HG02884 (cell line): ENCODE results near the gene FRMD3.

Experiments used
- ATAC-seq: cut with Tn5 transposase; IDR thresholded peaks from one replicate; pipeline ENCODE4 v1.9.1; 2021; ENCODE audit warnings: mild to moderate bottlenecking, moderate library complexity; ENCODE audit not compliant: unreplicated experiment

FRMD3 gene

DNA sequence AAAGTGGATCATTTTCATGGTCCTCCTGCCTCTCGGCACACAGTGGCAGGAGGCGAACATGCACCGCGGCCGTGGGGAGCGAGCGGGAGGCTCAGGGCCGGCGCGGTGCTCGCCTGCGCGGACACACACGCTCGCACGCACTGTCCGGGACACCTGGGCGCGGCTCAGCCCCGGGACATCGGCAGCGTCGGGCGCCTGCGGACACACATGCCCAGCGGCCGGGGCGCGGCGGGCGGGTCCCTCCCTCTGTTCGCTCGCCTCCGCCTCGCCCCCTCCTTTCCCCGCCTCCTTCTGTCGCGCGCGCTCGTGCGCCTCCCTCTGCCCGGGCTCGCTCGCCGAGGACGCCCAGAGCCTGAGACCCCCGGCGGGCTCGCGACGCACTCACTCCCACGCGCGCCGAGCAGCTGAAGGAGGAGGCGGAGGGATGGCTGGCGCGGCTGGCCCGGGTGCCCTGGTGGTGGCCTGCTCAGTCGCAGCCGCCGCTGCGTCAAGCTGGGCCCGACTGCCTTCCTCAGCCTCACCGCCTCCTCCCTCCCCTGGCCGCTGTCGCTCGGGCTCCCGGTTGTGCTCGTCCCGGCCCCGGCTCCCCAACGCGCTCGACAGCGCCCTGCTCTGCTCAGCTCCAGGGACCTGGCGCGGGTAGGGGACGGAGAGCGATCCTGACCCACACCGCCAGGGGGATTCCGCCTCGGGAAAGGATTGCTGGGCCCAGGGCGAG, at the start of gene FRMD3:
Gene FRMD3 (minus strand): TSS at position 230 of the 718 bp plus-strand sequence. CDS start 170 bp downstream, at position 60.
- peak; percentile 56 for ATAC-seq

DNA sequence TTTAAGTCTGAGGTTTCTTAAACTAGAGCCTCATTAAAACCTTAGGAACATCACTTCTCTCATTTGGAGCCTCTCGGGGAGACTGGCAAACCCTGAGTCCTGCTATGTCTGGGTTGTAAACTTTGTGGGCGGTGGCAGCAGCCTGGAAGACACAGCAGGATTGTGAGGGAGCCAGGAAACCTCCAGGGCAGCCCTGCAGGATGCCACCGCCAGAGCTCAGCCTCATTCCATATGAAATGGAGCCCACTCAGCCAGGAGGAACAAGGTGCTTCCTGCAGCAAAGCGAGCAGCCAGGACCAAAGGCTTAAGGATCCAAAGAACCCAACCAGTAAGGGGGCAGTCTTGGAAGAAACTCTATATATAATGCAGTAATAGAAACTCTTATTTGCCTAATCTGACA, 46.8 kb upstream of the FRMD3 start:
- no peak for ATAC-seq

DNA sequence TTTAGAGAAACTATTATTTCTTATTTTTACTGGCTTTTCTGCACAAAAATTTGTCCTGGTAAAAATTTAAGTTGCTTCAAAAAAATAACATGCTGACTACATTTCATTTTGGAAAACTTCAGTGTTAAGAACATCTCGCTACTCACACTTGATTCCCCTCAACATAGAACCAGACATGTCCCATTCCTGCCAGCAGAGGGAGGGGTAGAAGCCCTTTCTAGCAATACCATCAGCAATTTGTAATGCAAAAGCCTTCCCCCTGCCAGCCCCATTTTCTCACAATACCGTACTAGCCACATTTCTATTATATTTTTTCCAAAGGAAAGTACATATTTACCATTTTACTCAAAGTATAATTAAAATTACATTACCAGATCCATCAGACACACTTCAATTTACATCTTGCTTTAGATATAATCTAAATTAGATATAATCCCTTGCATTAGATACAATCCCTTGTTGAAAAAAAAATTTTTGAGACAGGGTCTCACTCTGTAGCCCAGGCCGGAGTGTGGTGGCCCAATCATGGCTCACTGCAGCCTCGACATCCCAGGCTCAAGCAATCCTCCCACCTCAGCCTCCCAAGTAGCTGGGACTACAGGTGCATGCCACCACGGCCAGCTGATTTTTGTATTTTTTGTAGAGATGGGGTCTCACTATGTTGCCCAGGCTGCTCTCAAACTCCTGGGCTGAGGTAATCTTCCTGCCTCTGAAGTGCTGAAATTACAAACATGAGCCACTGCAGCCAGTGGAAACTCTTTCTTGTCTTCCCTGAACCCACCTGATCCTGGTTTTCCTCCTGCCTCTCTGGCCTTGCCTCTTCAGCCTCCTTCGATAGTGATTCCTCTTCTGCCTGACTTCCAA, 45.2 kb upstream of the FRMD3 start:
- peak; percentile 65 for ATAC-seq

DNA sequence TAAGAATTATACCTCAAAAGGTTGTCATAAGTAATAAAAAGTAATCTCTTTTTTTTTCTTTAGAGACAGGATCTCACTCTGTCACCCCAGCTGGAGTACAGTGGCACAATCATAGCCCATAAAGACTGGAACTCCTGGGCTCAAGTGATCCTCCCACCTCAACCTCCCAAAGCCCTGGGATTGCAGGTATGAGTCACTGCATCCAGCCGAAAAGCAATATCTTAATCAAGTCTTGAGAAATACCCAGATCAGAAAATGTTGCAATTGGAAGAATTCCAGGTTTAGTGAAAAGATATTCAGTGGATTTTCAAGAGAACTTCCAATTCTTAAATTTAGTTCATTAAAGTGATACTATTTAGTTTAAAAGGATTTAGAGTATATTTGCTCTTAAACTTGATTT, 43.8 kb upstream of the FRMD3 start:
- no peak for ATAC-seq

DNA sequence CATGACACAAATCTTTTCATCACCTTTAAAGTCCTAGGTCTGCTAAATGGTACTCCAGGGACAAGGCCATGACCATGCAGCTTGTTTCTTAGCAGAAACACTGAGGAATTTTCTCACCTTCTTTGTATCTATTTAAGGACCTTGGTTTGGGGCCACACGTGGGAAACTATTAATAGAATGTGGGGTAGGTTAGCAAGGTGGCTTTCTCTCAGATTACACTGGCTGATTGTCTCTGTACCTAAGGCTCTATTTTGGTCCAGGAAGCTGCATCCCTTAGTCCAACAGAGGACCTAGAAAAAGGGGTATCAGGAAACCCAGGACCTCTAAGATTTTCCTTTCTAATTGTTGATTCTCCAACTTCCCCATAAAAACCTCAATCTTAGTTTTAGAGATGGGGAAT, 36.3 kb upstream of the FRMD3 start:
- ATAC-seq = no peak

DNA sequence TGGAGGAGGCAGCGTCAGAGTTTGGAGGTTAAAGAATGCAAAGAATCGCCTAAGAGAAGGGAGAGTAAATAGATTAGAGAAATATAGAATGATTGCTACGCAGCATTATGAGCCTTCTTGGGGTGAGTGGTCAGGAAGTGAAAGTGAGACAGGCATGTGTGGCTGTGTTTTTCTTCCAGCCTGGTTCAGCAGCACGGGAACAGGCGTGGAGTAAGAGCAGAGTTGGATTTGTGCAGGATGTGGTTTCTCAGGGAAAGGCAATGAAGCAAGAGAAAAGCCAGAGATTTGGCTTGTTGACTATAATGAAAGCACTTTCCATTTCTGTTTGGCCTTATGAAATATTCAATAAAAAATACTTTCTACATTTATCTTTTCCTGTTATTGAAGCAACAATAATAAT, 34.3 kb upstream of the FRMD3 start:
- ATAC-seq = no peak

DNA sequence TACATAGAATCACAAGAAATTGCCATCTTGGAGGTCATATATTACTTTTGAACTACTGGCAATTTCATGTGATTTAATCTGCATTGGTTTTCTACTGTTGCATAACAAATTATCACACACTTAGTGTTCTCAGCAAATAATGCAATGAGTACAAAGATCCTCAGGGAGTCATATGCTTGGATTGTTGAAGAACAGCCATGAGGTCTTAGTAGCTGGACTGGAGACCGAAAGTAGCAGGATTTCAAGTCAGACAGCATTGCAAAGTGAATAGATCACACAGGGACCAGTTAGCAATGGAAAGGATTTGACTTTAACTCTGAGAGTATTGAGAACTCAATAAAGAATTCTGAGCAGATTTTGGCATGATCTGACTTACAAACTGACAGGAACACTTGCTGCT, 32.2 kb upstream of the FRMD3 start:
- no peak for ATAC-seq

DNA sequence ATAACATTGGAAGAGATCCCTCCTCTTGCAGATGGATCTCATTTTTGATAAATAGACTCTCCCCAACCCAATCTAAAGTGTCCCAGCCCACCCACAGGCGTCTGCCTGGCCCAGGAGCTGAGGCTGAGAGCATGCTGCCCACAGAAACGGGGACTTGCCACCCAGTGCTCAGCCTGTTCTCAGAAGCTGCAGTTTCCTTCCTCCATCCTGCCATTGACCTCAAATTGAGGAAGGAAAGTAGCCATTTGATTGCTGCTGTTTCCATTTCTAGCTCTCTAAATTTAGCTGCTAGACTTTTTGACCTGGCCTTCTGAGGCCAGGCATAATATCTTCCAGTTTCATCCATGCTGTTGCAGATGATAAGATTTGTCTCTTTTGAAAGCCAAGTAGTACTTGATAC, 31.1 kb upstream of the FRMD3 start:
- ATAC-seq = no peak

DNA sequence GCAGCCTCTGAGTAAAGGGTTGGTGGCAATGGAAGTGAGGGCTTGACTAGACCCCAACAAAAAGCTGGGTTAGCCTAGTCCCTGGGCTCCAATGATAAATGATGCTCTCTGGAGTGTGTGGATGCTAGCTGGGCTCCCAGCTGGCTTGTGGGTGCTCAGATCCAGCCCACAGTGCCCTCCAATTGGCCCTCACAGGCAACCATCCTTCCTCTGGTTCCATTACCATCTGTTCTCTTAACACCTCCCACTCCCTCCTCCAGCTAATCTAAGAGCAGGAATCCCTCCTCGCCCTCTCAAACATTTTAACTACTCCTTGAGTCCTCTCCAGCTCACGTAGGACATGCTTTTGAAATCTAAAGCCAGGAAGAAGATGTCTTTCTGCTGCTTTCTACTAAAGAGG, 25.2 kb upstream of the FRMD3 start:
- no peak for ATAC-seq

DNA sequence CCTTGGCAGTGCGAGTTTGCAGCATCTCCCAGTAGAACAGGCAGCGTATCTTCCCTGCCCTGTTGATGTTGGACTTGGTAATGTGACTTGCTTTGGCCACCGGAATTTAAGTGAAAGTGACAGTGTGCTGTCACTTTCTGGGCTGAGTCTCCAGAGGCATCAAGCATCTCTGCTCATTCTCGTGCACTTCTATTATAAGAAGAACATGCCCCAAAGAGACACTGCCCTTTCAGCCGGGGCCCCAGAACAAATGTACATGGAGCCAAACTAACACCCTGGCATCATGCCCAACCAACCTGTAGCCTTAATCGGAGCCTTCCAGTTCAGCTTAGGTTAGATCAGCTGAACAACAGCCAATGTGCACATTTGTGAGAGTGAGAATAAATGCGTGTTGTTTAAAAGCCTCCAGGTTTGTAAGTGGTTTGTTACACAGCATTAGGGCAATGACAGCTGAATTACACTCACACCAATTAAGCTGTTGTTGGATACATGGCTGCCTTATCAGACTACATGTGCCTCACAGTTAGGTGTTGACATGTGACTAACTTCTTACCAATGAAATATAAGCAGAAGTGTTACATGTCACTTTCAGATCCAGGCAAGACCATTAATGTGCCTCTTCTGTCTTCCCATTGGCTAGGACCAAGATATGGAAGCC, 22.1 kb upstream of the FRMD3 start:
- ATAC-seq = no peak

DNA sequence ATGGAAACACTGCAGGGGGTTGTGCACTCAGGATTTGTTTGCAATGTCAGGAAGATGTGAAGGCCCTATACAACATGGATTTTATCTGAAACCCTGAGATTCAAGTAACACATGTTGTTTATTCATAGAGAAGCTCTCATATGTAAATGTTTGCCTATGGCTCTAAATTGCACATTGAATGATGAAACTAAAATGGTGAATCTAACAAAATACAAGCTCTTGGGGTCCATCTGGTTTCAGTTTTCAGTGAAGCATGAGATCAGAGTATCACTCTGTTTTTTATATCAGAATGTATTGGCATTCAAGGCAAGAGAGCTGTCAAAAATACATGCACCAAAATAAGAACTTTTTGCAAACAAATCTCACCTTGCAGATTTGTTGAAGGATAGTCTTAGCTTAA, 19.6 kb upstream of the FRMD3 start:
- no peak for ATAC-seq

DNA sequence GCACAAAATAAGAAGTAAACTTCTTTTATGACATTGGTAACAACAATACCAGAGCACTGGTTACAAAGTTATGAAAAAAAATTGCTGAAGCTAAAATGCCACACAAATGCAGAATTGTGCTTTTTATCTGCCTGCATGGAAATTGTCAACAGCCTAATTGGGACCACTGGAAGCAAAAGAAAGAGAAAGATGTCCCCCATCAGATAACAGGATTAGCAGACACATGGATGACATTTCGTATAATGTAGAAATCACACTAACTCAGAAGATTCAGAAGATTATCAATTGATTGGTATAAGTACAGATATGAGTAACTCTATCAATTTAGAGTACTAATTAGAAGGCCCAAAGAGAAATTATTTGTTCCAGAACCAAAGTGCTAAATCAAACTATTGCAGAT, 19.1 kb upstream of the FRMD3 start:
- ATAC-seq = no peak

DNA sequence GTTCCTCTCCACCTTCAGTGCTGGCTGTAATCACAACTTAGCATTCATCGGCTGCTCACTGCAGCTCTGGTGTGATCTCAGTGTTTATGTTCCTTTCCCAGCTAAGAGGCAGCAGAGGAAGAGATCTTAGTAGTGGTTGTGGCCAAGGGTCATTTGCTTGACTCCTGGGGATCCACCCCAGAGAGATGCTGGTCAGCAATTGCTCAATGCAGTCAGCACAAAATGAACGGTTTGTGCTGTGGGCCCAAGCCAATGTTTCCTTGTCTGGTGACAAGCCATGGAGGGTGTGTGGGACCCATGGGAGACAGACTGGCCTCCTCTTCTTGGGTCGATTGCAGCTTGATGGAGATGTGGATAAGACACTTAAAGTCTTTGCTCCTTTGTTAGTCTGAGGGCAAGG, 16.1 kb upstream of the FRMD3 start:
- no peak for ATAC-seq

DNA sequence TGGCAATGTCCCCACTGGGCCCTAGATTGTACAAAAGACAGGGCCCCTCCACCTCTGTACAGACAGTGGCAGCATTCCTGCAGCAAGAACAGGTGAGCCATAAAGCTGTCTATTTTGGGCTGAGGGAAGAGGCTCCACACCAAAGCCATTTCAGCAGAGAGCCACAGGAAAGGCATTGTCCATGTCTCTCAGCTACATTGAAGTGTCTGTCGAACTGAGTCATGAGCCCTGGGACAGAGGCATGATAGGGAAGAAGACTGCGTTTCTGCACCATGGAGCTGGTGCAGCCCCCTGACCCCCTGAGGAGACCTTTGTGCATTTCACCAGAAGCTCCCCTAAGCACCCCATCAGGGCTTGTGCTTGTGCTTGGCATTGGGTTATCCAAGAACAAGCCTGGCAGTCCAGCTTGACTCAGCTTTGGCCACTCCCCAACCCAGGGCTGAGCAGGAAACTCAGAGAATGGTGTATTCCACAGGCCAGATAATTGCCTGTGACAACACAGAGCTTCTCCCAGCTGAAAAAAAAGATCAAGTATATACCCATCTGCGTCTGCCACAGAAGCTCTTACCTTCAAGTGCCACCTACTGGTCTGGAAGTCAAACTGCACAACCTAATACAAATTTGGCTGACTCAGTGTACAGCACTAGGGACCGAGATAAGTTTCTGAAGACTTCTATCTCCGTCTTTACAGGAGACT, 5.9 kb upstream of the FRMD3 start:
- ATAC-seq = peak; percentile 96

DNA sequence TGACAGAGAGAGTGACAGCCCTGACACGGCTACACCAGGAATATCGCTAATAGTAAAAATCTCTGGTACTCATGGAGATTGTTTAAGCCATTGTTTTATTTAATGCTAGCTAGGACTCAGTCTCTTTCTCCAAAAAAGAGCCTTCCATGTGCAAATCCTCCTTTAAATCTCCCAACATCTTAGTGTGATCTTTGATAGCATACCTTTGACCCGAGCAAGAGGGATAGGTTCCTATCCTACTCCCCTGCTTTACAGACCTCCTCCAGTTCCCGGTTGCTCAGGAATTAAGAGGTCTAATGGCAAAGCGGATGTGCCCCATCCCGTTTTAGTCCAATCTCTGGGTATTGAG, 663 bp upstream of the FRMD3 start:
- no peak for ATAC-seq

DNA sequence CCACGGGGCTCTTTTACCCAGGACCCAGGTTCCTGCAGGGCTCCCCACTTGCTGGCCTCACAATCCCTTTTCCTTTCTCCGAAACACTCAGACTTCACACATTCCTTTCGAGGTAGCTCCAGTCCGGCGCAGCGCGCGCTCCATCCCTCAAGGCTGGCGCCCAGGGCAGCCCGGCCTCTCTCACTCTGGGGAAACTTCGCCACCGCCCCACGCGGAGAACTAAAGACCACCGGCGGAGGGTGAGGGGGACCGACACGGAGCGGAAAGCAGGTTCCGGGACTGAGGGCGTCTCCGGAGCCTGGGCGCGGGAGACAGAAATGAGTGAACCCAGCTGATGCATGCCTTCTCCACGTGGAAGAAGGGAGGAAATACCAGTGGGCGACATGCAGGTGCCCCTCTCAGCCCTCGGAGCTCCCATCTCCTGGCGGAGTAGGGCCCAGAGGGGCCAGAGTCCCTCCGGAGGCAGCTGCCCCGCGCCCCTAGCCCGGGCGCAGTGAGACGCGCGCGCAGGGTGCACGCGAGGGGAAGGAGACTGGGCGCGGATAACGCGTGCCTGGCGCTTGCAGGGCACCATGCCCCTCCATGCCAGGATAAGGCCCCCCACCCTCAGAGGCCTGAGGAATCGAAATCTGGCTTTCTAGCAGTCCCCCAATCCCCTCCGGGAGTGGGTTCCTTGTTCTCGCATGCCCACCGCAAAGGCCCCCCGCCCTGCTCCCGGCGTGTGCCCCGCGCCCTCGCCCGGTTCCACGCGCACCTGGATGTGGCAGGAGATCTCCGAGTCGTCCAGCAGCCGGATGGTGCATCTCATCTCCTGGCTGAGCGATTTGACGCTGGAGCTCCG, 650 bp downstream of the FRMD3 start:
- no peak for ATAC-seq

DNA sequence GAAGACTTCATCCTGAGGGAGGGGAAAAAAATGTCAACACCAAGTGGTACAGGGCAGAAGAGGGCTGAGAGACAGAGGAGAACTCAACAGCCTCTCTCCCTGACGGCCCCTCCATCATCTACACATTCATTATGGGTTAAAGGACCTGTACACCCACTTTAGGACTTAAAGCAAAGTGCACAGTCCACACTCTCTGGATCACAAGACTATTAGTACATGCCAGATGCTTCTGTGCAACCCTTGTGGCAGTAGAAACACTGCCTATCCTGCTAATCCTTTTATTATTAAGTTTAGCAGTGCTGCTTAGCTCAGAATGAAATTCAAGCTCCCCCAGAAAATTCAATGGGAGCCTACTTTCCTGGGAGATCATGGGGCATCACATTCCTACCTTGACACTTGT, 1.9 kb downstream of the FRMD3 start:
- ATAC-seq = no peak

DNA sequence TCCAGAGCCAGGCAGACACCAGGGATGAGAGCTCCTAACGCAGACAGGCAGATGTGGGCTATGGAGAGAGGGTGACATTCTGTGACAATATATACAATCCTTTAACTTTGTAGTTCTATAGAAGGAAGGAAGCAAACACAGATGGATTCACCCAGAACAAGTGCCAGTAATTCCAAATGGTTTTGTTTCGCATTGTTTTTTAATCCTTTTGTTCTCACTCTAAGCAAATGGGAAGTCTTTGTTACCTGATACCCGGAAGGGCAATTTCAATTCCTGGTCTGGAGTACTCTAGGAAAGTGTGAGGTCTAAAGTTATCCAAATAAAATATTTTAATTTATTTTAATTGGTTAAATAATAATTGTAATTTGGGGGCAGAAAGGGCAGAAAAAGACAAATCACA, 2.5 kb downstream of the FRMD3 start:
- ATAC-seq = no peak

DNA sequence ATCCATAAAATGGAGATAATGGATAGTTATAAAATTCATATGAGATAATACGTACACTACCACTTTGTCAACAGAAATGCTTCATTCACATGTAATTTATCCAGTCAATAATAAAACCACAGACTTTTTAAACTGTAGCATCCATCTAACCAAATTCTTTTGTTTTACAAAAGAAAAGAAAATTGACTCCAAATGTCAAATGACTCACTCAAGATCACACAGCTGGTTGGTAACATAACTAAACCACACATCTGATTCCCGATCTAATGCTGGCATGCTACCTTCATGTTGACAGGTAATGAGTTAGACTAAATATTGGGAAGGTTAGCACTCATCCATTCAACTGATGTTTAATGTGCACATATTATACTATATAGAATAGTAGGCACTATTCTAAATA, 4.9 kb downstream of the FRMD3 start:
- ATAC-seq = no peak

DNA sequence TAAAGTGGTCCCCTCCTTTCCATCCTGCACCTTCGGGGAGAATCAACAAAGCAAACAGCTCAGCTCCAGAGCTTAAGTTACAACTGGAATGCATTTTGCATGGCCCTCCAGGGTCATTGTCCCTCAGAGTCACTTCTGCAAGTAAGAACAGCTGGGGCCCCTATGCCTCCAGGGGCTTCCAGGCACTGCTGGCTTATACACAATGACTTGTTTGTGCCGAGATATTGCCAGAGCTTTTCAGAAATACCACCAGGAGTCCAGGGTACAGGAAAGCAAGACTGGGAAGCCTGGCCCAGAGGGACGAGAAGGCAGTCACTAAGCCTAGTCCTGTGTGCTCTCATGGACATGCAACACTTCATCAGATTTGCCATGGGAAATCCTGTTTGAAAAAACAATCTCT, 11.3 kb downstream of the FRMD3 start:
- ATAC-seq = no peak

DNA sequence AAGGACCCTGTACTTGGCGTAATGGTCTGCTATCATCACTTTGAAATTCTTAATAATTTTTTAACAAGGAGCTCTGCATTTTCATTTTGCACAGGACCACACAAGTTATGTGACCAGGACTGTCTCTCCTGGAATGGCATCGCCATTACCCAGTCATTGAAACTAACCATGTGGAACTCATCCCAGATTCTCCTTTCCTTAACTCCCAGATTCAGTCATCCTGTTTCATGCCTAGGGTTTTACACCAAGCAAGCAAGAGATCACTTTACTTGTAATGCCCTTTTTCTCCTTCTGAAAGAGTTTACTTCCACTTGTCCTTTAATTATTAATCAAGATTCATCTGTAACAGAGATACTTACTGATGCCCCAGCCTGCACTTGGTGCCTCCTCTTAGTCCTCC, 12.0 kb downstream of the FRMD3 start:
- ATAC-seq = no peak
